ENCODE results near the gene GNPNAT1. TPM values are rescaled to one million over a fixed set of nuclear protein-coding genes. Genes with fewer than 3 reads are reported as not detected.
"Not testable (repeated sequence)": the region's sequence is repeated elsewhere in the genome, so short reads cannot be mapped to it uniquely, and the experiment has no call there.

The GNPNAT1 gene
- total RNA-seq, 2 donors from 2014 or later, result 5.9 to 9.3 TPM

DNA sequence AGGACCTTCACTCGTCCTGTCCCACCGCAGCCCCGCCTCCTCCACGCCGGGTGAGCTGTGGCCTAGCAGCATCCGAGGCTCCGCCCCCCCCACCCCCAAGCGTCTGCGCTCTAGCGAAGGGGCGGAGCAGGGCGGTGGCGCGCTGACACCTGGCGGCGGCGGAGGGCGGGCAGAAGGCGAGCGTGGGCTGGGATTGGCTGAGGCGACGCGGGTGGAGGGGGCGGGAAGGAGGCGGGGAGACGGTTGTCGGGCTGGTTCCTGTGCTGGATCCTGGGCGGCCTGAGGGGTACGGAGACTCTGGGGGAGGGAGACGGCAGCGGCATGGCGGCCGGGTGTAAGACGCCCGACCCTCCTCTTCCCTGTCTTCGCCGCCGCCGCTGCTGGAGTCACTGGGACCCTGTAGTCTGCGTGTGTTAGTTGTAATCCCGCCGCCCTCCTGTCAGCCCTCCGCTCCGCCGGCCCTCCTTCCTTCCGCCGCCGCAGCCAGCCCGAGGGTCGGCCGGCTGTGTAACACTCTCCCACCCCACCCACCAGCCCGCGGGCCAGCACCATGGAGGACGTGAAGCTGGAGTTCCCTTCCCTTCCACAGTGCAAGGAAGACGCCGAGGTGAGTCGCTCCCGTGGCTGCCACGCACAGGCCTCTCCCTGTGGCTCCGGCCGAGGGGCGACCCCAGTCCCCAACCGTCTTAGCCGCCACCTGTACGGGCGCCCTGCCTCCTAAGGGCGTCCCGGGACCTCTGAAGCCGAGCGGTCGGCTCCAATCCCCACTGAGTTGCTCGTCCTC is 61.3 kb downstream of the GNPNAT1 start, which contains the start of gene STYX:
STYX (plus strand) TSS at position 242 of the 784 bp plus-strand sequence; CDS start at position 551, 309 bp downstream.
- Histone ChIP-seq H3K36me3 (peaks cover 15% of the 10 kb centered on the region), H3K27ac (peak within 1 kb of the TSS; percentile 88 to 90), H3K4me3 (peak within 1 kb of the TSS; percentile 87 to 99), H3K4me1 (peaks cover 0 to 8% of the 10 kb centered on the region in 2 donors), H3K27me3 (no peaks in the 10 kb centered on the region), H3K9me3 (no peaks in the 10 kb centered on the region)
- peak; percentile 97 for DNase-seq (ENCODE audit: low spot score)
- TF ChIP-seq, protein P1, sequence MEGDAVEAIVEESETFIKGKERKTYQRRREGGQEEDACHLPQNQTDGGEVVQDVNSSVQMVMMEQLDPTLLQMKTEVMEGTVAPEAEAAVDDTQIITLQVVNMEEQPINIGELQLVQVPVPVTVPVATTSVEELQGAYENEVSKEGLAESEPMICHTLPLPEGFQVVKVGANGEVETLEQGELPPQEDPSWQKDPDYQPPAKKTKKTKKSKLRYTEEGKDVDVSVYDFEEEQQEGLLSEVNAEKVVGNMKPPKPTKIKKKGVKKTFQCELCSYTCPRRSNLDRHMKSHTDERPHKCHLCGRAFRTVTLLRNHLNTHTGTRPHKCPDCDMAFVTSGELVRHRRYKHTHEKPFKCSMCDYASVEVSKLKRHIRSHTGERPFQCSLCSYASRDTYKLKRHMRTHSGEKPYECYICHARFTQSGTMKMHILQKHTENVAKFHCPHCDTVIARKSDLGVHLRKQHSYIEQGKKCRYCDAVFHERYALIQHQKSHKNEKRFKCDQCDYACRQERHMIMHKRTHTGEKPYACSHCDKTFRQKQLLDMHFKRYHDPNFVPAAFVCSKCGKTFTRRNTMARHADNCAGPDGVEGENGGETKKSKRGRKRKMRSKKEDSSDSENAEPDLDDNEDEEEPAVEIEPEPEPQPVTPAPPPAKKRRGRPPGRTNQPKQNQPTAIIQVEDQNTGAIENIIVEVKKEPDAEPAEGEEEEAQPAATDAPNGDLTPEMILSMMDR (IDR thresholded peaks at IDR 0.05), result peak in 1 of 2 donors; percentile 31

- Histone ChIP-seq H3K27me3 (no peaks in the 10 kb centered on the region), H3K4me1 (peaks cover 0 to 8% of the 10 kb centered on the region in 2 donors), H3K36me3 (peaks cover 20% of the 10 kb centered on the region), H3K9me3 (no peaks in the 10 kb centered on the region), H3K27ac (peak overlapping the region; percentile 88 to 90), H3K4me3 (peak overlapping the region in 1 of 2 donors; percentile 99)
- TF ChIP-seq, protein P1 (IDR thresholded peaks at IDR 0.05), result no peak
- no peak for DNase-seq (ENCODE audit: low spot score)
These were observed 61.9 kb downstream of the GNPNAT1 start for GRCh38 chr14:52729585-52729924.

GRCh38 chr14:52729035-52729434 is 62.4 kb downstream of the GNPNAT1 start:
- H3K36me3 ChIP-seq, result peaks cover 26% of the 10 kb centered on the region
- not testable (repeated sequence) for DNase-seq (ENCODE audit: low spot score)

DNA sequence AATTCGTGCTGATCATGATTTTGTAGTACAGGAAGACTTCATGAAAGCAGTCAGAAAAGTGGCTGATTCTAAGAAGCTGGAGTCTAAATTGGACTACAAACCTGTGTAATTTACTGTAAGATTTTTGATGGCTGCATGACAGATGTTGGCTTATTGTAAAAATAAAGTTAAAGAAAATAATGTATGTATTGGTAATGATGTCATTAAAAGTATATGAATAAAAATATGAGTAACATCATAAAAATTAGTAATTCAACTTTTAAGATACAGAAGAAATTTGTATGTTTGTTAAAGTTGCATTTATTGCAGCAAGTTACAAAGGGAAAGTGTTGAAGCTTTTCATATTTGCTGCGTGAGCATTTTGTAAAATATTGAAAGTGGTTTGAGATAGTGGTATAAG is 63.9 kb downstream of the GNPNAT1 start:
- H3K4me1 ChIP-seq; H3K27me3 ChIP-seq; H3K27ac ChIP-seq; DNase-seq (ENCODE audit: low spot score); H3K9me3 ChIP-seq; H3K4me3 ChIP-seq: not testable (repeated sequence)
- peaks cover 36% of the 10 kb centered on the region for H3K36me3 ChIP-seq

More at GRCh38 chr14:52729035-52729434, 62.4 kb downstream of the GNPNAT1 start:
- not testable (repeated sequence) for H3K4me1 ChIP-seq, H3K9me3 ChIP-seq, H3K4me3 ChIP-seq, H3K27me3 ChIP-seq
- H3K27ac ChIP-seq, result peak overlapping the region; percentile 88 to 90

Other genes with a start within 250 kb of the GNPNAT1 start
- gene TXNDC16, start 239.1 kb downstream of the GNPNAT1 start, total RNA-seq, result 1 to 10 TPM; 6.7 to 7.0 TPM
- under 1 TPM; 0.85 to 0.98 TPM for gene GPR137C, start 238.8 kb downstream of the GNPNAT1 start, total RNA-seq
- gene ERO1A, start 96.0 kb downstream of the GNPNAT1 start, total RNA-seq, result 10 to 100 TPM; 11.3 to 12.2 TPM
- 10 to 100 TPM; 60.1 to 77.4 TPM for gene PSMC6, start 84.4 kb downstream of the GNPNAT1 start, total RNA-seq
- gene STYX, start 61.4 kb downstream of the GNPNAT1 start, total RNA-seq, result 10 to 100 TPM in 1 of 2 donors, 1 to 10 TPM in 1; 8.7 to 16.0 TPM
- 100 to 1,000 TPM in 1 of 2 donors, 10 to 100 TPM in 1; 89.1 to 101 TPM for gene FERMT2, start 159.4 kb upstream of the GNPNAT1 start, total RNA-seq

All from right atrium auricular region (tissue), 2 donors.